HepG2 (cell line): ENCODE measurements around the gene FAM174C. TPM values are rescaled to one million over a fixed set of nuclear protein-coding genes. Genes with fewer than 3 reads are reported as not detected.

ENCODE experiments used
- AKAP8 ChIP-seq: sonication (generic); formaldehyde crosslinking; IDR thresholded peaks from 2 replicates; pipeline ENCODE4 v1.5.1; 2020; ENCODE audit warnings: mild to moderate bottlenecking, missing genetic modification reagents
- GABPB1 ChIP-seq: IDR thresholded peaks from 2 replicates; pipeline ENCODE4 v1.6.1; 2016; ENCODE audit warnings: mild to moderate bottlenecking, missing genetic modification reagents, moderate library complexity, missing compliant biosample characterization
- KAT8 ChIP-seq: IDR thresholded peaks from 2 replicates; pipeline ENCODE4 v1.6.1; 2016; ENCODE audit warnings: missing genetic modification reagents, missing compliant biosample characterization
- PHF8 ChIP-seq: sonication (generic); formaldehyde crosslinking; IDR thresholded peaks from 2 replicates; pipeline ENCODE4 v1.5.0; 2020; ENCODE audit warnings: missing genetic modification reagents
- RBFOX2 ChIP-seq: fragments of 200-400 bp; formaldehyde crosslinking; IDR thresholded peaks from 2 replicates; pipeline ENCODE4 v1.6.1; 2017; ENCODE audit warnings: low read depth, mild to moderate bottlenecking, low read length
- RFXAP ChIP-seq: sonication (generic); formaldehyde crosslinking; IDR thresholded peaks from 2 replicates; pipeline ENCODE4 v1.4.0; 2020; ENCODE audit warnings: missing genetic modification reagents, borderline replicate concordance
- SALL1 ChIP-seq: sonication (generic); formaldehyde crosslinking; IDR thresholded peaks from 2 replicates; pipeline ENCODE4 v1.8.0; 2022; ENCODE audit warnings: mild to moderate bottlenecking, missing genetic modification reagents
- SIN3B ChIP-seq: fragments of 150-350 bp; IDR thresholded peaks from 2 replicates; pipeline ENCODE4 v1.6.1; 2014; ENCODE audit warnings: low read length
- TCF12 ChIP-seq, 2 experiments: fragments of 450-650 bp in 1 of 2; sonication (generic) in 1 of 2; formaldehyde crosslinking in 1 of 2; IDR thresholded peaks; 2 replicates each; pipeline versions ENCODE4 v1.6.1 to v1.8.0; 2017 to 2022; ENCODE audit warnings: antibody characterized with exemption in 1 of 2, mild to moderate bottlenecking in 1 of 2, missing genetic modification reagents in 1 of 2, moderate library complexity in 1 of 2
- ZNF20 ChIP-seq: sonication (generic); formaldehyde crosslinking; IDR thresholded peaks from 2 replicates; pipeline ENCODE4 v1.4.0; 2020; ENCODE audit warnings: mild to moderate bottlenecking, moderate library complexity, missing genetic modification reagents
- ZNF251 ChIP-seq: sonication (generic); formaldehyde crosslinking; IDR thresholded peaks from 2 replicates; pipeline ENCODE4 v1.9.0; 2021; ENCODE audit warnings: mild to moderate bottlenecking, missing genetic modification reagents
- ZNF3 ChIP-seq: IDR thresholded peaks from 2 replicates; pipeline ENCODE4 v1.7.0; 2017; ENCODE audit warnings: inconsistent platforms
- ZNF772 ChIP-seq: sonication (generic); formaldehyde crosslinking; IDR thresholded peaks from 2 replicates; pipeline ENCODE4 v1.5.0; 2020; ENCODE audit warnings: mild to moderate bottlenecking, missing genetic modification reagents
- polyA plus RNA-seq, 8 experiments: library from polyadenylated mRNA; depleted of rRNA in 3 of 8; stranded (reverse) in 7 of 8; unstranded in 1 of 8; fragments of >200 nt; fragmentation: Illumina TruSeq in 4 of 8; extraction: Trizol in 4 of 8; gene quantifications; 2 replicates each; pipeline versions ENCODE4 v1.2.1 to v1.2.3, GENCODE V29; 2011 to 2016; ENCODE audit warnings: low read depth in 4 of 8, missing spikeins in 1 of 8, mixed read lengths in 1 of 8; ENCODE audit not compliant: insufficient read depth in 1 of 8
- total RNA-seq, 5 experiments: library from RNA; depleted of rRNA; stranded (reverse); fragments of >200 nt; fragmentation: Illumina TruSeq; extraction: Trizol; gene quantifications; 2 replicates each; pipeline ENCODE4 v1.2.3, GENCODE V29; 2016; ENCODE audit warnings: low read depth in 1 of 5
- TF ChIP-seq, protein P1 (sequence below): sonication (generic); formaldehyde crosslinking; IDR thresholded peaks from 2 replicates; pipeline ENCODE4 v1.8.0; 2022; ENCODE audit warnings: missing genetic modification reagents, mild to moderate bottlenecking, borderline replicate concordance
- TF ChIP-seq, protein P2 (sequence below): sonication (generic); formaldehyde crosslinking; IDR thresholded peaks from 2 replicates; pipeline ENCODE4 v1.5.0; 2020; ENCODE audit warnings: mild to moderate bottlenecking, missing genetic modification reagents, moderate library complexity
- TF ChIP-seq, protein P3 (sequence below): fragments of 450-650 bp; IDR thresholded peaks from 2 replicates; pipeline ENCODE4 v1.6.1; 2017; ENCODE audit warnings: mild to moderate bottlenecking
- TF ChIP-seq, protein P4 (sequence below): sonication (generic); formaldehyde crosslinking; IDR thresholded peaks from 2 replicates; pipeline ENCODE4 v1.4.0; 2020; ENCODE audit warnings: missing genetic modification reagents, borderline replicate concordance

The FAM174C gene
- total and polyA plus RNA-seq, 2 of the 13 experiments (the other 11 are each of a cell fraction or from before 2014, with no cell fraction given): 19.5 to 31.3 TPM

DNA sequence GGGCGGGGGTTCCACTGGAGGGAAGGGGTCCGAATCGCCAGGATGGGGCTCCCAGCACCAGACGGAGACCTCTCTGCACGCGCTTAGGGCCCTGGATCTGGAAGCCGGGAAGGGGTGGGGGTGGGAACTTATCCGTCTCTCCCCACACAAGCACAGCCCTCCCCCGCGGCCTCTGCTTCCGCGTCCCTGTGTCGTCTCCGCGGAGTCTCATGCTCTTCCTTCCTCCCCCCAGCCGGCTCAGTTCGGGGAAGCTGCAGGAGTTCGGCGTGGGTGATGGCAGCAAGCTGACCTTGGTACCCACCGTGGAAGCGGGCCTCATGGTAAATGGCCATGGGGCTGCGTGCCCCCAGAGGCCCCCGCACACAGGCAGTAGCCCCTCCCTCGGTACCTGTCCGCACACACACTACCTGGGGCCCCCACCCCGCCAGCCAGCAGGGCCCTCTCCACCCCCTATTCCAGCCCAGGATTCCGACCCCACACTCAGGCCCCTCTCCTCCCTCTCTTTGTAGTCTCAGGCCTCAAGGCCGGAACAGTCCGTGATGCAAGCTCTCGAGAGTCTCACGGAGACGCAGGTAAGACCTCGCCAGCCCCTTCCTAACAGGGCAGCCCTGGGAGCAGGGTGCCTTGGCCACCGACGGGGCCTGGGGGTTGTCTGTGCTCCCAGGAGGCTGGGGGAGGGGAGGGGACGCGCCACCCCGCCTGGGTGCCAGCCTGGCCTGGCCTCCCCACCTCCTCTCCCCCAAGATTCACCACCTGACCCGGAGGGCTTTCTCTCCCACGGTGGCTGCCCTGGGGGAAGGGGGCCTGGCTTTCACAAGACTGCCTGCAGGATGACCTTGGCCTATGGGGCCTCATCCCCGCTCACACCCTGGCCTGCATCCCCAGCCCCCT lies 23.8 kb upstream of the FAM174C start (continued):
- TF ChIP-seq, protein P1, sequence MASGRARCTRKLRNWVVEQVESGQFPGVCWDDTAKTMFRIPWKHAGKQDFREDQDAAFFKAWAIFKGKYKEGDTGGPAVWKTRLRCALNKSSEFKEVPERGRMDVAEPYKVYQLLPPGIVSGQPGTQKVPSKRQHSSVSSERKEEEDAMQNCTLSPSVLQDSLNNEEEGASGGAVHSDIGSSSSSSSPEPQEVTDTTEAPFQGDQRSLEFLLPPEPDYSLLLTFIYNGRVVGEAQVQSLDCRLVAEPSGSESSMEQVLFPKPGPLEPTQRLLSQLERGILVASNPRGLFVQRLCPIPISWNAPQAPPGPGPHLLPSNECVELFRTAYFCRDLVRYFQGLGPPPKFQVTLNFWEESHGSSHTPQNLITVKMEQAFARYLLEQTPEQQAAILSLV (CRISPR knock-in tag): no peak; the same call in 1 of the 2 replicates
- TF ChIP-seq GABPB1 (CRISPR knock-in tag) (no peak), PHF8 (CRISPR knock-in tag) (peak; percentile 30; the same call in 1 of the 2 replicates), ZNF20 (CRISPR knock-in tag) (no peak), ZNF3 (no peak), AKAP8 (peak; percentile 73; the same call in 1 of the 2 replicates), RFXAP (CRISPR knock-in tag) (no peak), TCF12 (IDR thresholded peaks at IDR 0.05) (no peak), TCF12 (CRISPR knock-in tag; IDR thresholded peaks at IDR 0.05) (no peak), ZNF772 (no peak), ZNF251 (CRISPR knock-in tag) (no peak), SALL1 (CRISPR knock-in tag) (0 out of 2 replicates have a peak, but pooled peaks have one; percentile 16), RBFOX2 (peak; percentile 82), SIN3B (no peak), KAT8 (CRISPR knock-in tag) (no peak)
- TF ChIP-seq, protein P2, sequence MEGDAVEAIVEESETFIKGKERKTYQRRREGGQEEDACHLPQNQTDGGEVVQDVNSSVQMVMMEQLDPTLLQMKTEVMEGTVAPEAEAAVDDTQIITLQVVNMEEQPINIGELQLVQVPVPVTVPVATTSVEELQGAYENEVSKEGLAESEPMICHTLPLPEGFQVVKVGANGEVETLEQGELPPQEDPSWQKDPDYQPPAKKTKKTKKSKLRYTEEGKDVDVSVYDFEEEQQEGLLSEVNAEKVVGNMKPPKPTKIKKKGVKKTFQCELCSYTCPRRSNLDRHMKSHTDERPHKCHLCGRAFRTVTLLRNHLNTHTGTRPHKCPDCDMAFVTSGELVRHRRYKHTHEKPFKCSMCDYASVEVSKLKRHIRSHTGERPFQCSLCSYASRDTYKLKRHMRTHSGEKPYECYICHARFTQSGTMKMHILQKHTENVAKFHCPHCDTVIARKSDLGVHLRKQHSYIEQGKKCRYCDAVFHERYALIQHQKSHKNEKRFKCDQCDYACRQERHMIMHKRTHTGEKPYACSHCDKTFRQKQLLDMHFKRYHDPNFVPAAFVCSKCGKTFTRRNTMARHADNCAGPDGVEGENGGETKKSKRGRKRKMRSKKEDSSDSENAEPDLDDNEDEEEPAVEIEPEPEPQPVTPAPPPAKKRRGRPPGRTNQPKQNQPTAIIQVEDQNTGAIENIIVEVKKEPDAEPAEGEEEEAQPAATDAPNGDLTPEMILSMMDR (CRISPR knock-in tag): no peak
- TF ChIP-seq, protein P3, sequence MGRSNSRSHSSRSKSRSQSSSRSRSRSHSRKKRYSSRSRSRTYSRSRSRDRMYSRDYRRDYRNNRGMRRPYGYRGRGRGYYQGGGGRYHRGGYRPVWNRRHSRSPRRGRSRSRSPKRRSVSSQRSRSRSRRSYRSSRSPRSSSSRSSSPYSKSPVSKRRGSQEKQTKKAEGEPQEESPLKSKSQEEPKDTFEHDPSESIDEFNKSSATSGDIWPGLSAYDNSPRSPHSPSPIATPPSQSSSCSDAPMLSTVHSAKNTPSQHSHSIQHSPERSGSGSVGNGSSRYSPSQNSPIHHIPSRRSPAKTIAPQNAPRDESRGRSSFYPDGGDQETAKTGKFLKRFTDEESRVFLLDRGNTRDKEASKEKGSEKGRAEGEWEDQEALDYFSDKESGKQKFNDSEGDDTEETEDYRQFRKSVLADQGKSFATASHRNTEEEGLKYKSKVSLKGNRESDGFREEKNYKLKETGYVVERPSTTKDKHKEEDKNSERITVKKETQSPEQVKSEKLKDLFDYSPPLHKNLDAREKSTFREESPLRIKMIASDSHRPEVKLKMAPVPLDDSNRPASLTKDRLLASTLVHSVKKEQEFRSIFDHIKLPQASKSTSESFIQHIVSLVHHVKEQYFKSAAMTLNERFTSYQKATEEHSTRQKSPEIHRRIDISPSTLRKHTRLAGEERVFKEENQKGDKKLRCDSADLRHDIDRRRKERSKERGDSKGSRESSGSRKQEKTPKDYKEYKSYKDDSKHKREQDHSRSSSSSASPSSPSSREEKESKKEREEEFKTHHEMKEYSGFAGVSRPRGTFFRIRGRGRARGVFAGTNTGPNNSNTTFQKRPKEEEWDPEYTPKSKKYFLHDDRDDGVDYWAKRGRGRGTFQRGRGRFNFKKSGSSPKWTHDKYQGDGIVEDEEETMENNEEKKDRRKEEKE: no peak
- TF ChIP-seq, protein P4, sequence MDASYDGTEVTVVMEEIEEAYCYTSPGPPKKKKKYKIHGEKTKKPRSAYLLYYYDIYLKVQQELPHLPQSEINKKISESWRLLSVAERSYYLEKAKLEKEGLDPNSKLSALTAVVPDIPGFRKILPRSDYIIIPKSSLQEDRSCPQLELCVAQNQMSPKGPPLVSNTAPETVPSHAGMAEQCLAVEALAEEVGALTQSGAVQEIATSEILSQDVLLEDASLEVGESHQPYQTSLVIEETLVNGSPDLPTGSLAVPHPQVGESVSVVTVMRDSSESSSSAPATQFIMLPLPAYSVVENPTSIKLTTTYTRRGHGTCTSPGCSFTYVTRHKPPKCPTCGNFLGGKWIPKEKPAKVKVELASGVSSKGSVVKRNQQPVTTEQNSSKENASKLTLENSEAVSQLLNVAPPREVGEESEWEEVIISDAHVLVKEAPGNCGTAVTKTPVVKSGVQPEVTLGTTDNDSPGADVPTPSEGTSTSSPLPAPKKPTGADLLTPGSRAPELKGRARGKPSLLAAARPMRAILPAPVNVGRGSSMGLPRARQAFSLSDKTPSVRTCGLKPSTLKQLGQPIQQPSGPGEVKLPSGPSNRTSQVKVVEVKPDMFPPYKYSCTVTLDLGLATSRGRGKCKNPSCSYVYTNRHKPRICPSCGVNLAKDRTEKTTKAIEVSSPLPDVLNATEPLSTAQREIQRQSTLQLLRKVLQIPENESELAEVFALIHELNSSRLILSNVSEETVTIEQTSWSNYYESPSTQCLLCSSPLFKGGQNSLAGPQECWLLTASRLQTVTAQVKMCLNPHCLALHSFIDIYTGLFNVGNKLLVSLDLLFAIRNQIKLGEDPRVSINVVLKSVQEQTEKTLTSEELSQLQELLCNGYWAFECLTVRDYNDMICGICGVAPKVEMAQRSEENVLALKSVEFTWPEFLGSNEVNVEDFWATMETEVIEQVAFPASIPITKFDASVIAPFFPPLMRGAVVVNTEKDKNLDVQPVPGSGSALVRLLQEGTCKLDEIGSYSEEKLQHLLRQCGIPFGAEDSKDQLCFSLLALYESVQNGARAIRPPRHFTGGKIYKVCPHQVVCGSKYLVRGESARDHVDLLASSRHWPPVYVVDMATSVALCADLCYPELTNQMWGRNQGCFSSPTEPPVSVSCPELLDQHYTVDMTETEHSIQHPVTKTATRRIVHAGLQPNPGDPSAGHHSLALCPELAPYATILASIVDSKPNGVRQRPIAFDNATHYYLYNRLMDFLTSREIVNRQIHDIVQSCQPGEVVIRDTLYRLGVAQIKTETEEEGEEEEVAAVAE: no peak
